HepG2 (cell line): ENCODE data around the gene NRN1L. TPM values are rescaled to one million over a fixed set of nuclear protein-coding genes. Genes with fewer than 3 reads are reported as not detected.

Source experiments
- BRF2 ChIP-seq: sonication (generic); formaldehyde crosslinking; IDR thresholded peaks from 2 replicates; pipeline ENCODE4 v1.8.1; 2022; ENCODE audit warnings: mild to moderate bottlenecking, missing genetic modification reagents
- ESRRA ChIP-seq: sonication (generic); formaldehyde crosslinking; IDR thresholded peaks from 2 replicates; pipeline ENCODE4 v1.5.1; 2020; ENCODE audit warnings: mild to moderate bottlenecking, low read depth, missing genetic modification reagents
- GLI4 ChIP-seq: sonication (generic); formaldehyde crosslinking; IDR thresholded peaks from 2 replicates; pipeline ENCODE4 v1.5.1; 2020; ENCODE audit warnings: missing genetic modification reagents, mild to moderate bottlenecking, moderate library complexity, borderline replicate concordance
- HES4 ChIP-seq: sonication (generic); formaldehyde crosslinking; IDR thresholded peaks from 2 replicates; pipeline ENCODE4 v1.9.0; 2021; ENCODE audit warnings: mild to moderate bottlenecking, missing genetic modification reagents, borderline replicate concordance
- HOXA5 ChIP-seq: sonication (generic); formaldehyde crosslinking; IDR thresholded peaks from 2 replicates; pipeline ENCODE4 v1.4.0; 2020; ENCODE audit warnings: missing genetic modification reagents
- POGZ ChIP-seq: sonication (generic); formaldehyde crosslinking; IDR thresholded peaks from 2 replicates; pipeline ENCODE4 v1.4.0; 2020; ENCODE audit warnings: mild to moderate bottlenecking, missing genetic modification reagents
- SCMH1 ChIP-seq: sonication (generic); formaldehyde crosslinking; IDR thresholded peaks from 2 replicates; pipeline ENCODE4 v1.9.0; 2021; ENCODE audit warnings: missing genetic modification reagents, mild to moderate bottlenecking, borderline replicate concordance
- SETDB1 ChIP-seq: sonication (generic); formaldehyde crosslinking; IDR thresholded peaks from 2 replicates; pipeline ENCODE4 v1.5.1; 2020; ENCODE audit warnings: missing genetic modification reagents, mild to moderate bottlenecking, borderline replicate concordance
- TRIM24 ChIP-seq: sonication (generic); formaldehyde crosslinking; IDR thresholded peaks from 2 replicates; pipeline ENCODE4 v1.8.0; 2022; ENCODE audit warnings: mild to moderate bottlenecking, missing genetic modification reagents
- ZBTB25 ChIP-seq: IDR thresholded peaks from 2 replicates; pipeline ENCODE4 v1.6.1; 2018; ENCODE audit warnings: missing genetic modification reagents
- ZBTB33 ChIP-seq: sonication (generic); formaldehyde crosslinking; IDR thresholded peaks from 2 replicates; pipeline ENCODE4 v1.4.0; 2020; ENCODE audit warnings: missing genetic modification reagents
- ZC3H13 ChIP-seq: sonication (generic); formaldehyde crosslinking; IDR thresholded peaks from 2 replicates; pipeline ENCODE4 v1.8.1; 2023; ENCODE audit warnings: mild to moderate bottlenecking, missing genetic modification reagents, moderate library complexity
- ZIK1 ChIP-seq: sonication (generic); formaldehyde crosslinking; IDR thresholded peaks from 2 replicates; pipeline ENCODE4 v1.5.0; 2020; ENCODE audit warnings: mild to moderate bottlenecking, low read depth, missing genetic modification reagents, borderline replicate concordance
- ZNF12 ChIP-seq: sonication (generic); formaldehyde crosslinking; IDR thresholded peaks from 2 replicates; pipeline ENCODE4 v1.5.0; 2020; ENCODE audit warnings: missing genetic modification reagents
- ZNF17 ChIP-seq: sonication (generic); formaldehyde crosslinking; IDR thresholded peaks from 2 replicates; pipeline ENCODE4 v1.5.0; 2020; ENCODE audit warnings: mild to moderate bottlenecking, missing genetic modification reagents
- ZNF30 ChIP-seq: sonication (generic); formaldehyde crosslinking; IDR thresholded peaks from 2 replicates; pipeline ENCODE4 v1.5.0; 2020; ENCODE audit warnings: mild to moderate bottlenecking, missing genetic modification reagents
- ZNF354B ChIP-seq: sonication (generic); formaldehyde crosslinking; IDR thresholded peaks from 2 replicates; pipeline ENCODE4 v1.8.0; 2022; ENCODE audit warnings: mild to moderate bottlenecking, missing genetic modification reagents
- ZNF44 ChIP-seq: sonication (generic); formaldehyde crosslinking; IDR thresholded peaks from 2 replicates; pipeline ENCODE4 v1.5.1; 2020; ENCODE audit warnings: mild to moderate bottlenecking, missing genetic modification reagents
- ZNF451 ChIP-seq: sonication (generic); formaldehyde crosslinking; IDR thresholded peaks from 2 replicates; pipeline ENCODE4 v1.5.0; 2020; ENCODE audit warnings: mild to moderate bottlenecking, missing genetic modification reagents
- ZNF713 ChIP-seq: sonication (generic); formaldehyde crosslinking; IDR thresholded peaks from 2 replicates; pipeline ENCODE4 v1.4.0; 2020; ENCODE audit warnings: mild to moderate bottlenecking, missing genetic modification reagents
- polyA plus RNA-seq, 8 experiments: library from polyadenylated mRNA; depleted of rRNA in 3 of 8; stranded (reverse) in 7 of 8; unstranded in 1 of 8; fragments of >200 nt; fragmentation: Illumina TruSeq in 4 of 8; extraction: Trizol in 4 of 8; gene quantifications; 2 replicates each; pipeline versions ENCODE4 v1.2.1 to v1.2.3, GENCODE V29; 2011 to 2016; ENCODE audit warnings: low read depth in 4 of 8, missing spikeins in 1 of 8, mixed read lengths in 1 of 8; ENCODE audit not compliant: insufficient read depth in 1 of 8
- total RNA-seq, 5 experiments: library from RNA; depleted of rRNA; stranded (reverse); fragments of >200 nt; fragmentation: Illumina TruSeq; extraction: Trizol; gene quantifications; 2 replicates each; pipeline ENCODE4 v1.2.3, GENCODE V29; 2016; ENCODE audit warnings: low read depth in 1 of 5
- TF ChIP-seq, protein P1 (sequence below): sonication (generic); formaldehyde crosslinking; IDR thresholded peaks from 2 replicates; pipeline ENCODE4 v1.4.0; 2020; ENCODE audit warnings: low read depth, mild to moderate bottlenecking, missing genetic modification reagents
- TF ChIP-seq, protein P2 (sequence below): sonication (generic); formaldehyde crosslinking; IDR thresholded peaks from 2 replicates; pipeline ENCODE4 v1.8.0; 2022; ENCODE audit warnings: missing genetic modification reagents, mild to moderate bottlenecking, borderline replicate concordance

The NRN1L gene
- total and polyA plus RNA-seq, 2 of the 13 experiments (the other 11 are each of a cell fraction or from before 2014, with no cell fraction given): 0.53 to 1.2 TPM

GRCh38 chr16:67846320-67847063 is 38.2 kb upstream of the NRN1L start, which contains the start of gene NUTF2 (continued):
- TF ChIP-seq ZBTB33 (CRISPR knock-in tag) (peak; percentile 56; the same call in 1 of the 2 replicates), ZNF30 (CRISPR knock-in tag) (no peak), HES4 (peak; percentile 90; the same call in 1 of the 2 replicates), ZNF713 (CRISPR knock-in tag) (0 out of 2 replicates have a peak, but pooled peaks have one; percentile 81), ZC3H13 (no peak), ZNF12 (CRISPR knock-in tag) (no peak; the same call in 1 of the 2 replicates), ZNF44 (CRISPR knock-in tag) (peak; percentile 67; the same call in 1 of the 2 replicates), SCMH1 (CRISPR knock-in tag) (no peak), TRIM24 (CRISPR knock-in tag) (no peak), ZIK1 (CRISPR knock-in tag) (peak; percentile 11; the same call in 1 of the 2 replicates), BRF2 (CRISPR knock-in tag) (peak; percentile 77; the same call in 1 of the 2 replicates), HOXA5 (CRISPR knock-in tag) (peak; percentile 89), GLI4 (CRISPR knock-in tag) (no peak), ZNF354B (CRISPR knock-in tag) (no peak), ZNF17 (CRISPR knock-in tag) (no peak), ESRRA (CRISPR knock-in tag) (peak; percentile 57; the same call in 1 of the 2 replicates), ZNF451 (CRISPR knock-in tag) (peak; percentile 24), ZBTB25 (CRISPR knock-in tag) (peak; percentile 94), SETDB1 (CRISPR knock-in tag) (no peak), POGZ (CRISPR knock-in tag) (peak; percentile 79)
- TF ChIP-seq, protein P1, sequence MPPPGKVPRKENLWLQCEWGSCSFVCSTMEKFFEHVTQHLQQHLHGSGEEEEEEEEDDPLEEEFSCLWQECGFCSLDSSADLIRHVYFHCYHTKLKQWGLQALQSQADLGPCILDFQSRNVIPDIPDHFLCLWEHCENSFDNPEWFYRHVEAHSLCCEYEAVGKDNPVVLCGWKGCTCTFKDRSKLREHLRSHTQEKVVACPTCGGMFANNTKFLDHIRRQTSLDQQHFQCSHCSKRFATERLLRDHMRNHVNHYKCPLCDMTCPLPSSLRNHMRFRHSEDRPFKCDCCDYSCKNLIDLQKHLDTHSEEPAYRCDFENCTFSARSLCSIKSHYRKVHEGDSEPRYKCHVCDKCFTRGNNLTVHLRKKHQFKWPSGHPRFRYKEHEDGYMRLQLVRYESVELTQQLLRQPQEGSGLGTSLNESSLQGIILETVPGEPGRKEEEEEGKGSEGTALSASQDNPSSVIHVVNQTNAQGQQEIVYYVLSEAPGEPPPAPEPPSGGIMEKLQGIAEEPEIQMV (CRISPR knock-in tag): 0 out of 2 replicates have a peak, but pooled peaks have one; percentile 58
- TF ChIP-seq, protein P2, sequence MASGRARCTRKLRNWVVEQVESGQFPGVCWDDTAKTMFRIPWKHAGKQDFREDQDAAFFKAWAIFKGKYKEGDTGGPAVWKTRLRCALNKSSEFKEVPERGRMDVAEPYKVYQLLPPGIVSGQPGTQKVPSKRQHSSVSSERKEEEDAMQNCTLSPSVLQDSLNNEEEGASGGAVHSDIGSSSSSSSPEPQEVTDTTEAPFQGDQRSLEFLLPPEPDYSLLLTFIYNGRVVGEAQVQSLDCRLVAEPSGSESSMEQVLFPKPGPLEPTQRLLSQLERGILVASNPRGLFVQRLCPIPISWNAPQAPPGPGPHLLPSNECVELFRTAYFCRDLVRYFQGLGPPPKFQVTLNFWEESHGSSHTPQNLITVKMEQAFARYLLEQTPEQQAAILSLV (CRISPR knock-in tag): peak; percentile 99
